Measurements from ENCODE around the gene UGT2A3. TPM values are rescaled to one million over a fixed set of nuclear protein-coding genes. Genes with fewer than 3 reads are reported as not detected.

Gene UGT2A3
- total RNA-seq, 4 donors from 2014 or later = 0.13 to 0.46 (median 0.13) TPM; not detected in 1

DNA sequence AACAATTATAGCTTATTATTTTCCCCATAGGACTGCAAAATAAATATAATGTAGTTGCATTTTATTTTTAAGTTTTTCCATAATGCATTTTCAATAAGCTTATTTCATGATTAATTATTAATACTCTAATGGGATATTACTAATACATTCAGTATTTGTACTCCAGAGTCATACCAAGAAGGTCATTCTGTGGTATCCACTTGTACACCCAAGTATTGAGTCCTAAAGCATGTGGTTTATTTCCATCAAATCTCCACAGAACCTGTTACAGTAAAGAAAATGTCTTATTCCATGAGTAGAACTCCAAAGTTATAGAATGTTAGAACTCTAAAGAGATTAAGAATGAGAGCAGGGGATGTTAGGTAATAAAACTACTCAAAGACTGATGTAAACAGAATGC is 30.6 kb downstream of the UGT2A3 start:
- in situ Hi-C loops (cut with MboI; ENCODE audit: low sequenced_read_pairs in 4 of 4) = no loop called here

GRCh38 chr4:68917016-68917415 is 34.6 kb downstream of the UGT2A3 start:
- H3K27me3 ChIP-seq = no peaks in the 10 kb centered on the region
- no peaks in the 10 kb centered on the region for H3K9me3 ChIP-seq
- no peaks in the 10 kb centered on the region for H3K4me1 ChIP-seq
- in situ Hi-C loops (cut with MboI; ENCODE audit: low sequenced_read_pairs in 4 of 4) = no loop called here
- DNase-seq (no peak), ATAC-seq (no peak)
- H3K36me3 ChIP-seq = no peaks in the 10 kb centered on the region
- no peak overlapping the region for H3K4me3 ChIP-seq
- intact Hi-C loops (cut with DNase I; ENCODE audit: low total_unique reads) = no loop called here
- no peak overlapping the region for H3K27ac ChIP-seq
- TF ChIP-seq POLR2A (IDR thresholded peaks at IDR 0.05) = no peak
- no peak for TF ChIP-seq CTCF (IDR thresholded peaks at IDR 0.05 in 4 of 5, conservative IDR thresholded peaks at IDR 0.05 in 1 of 5)

More for the DNA sequence above, 30.6 kb downstream of the UGT2A3 start:
- DNase-seq (no peak), ATAC-seq (no peak)
- no peak overlapping the region for H3K4me3 ChIP-seq
- no peak overlapping the region for H3K27ac ChIP-seq
- no peaks in the 10 kb centered on the region for H3K27me3 ChIP-seq
- H3K36me3 ChIP-seq = no peaks in the 10 kb centered on the region
- H3K9me3 ChIP-seq = no peaks in the 10 kb centered on the region
- TF ChIP-seq CTCF (IDR thresholded peaks at IDR 0.05 in 4 of 5, conservative IDR thresholded peaks at IDR 0.05 in 1 of 5) = no peak
- TF ChIP-seq POLR2A (IDR thresholded peaks at IDR 0.05) = no peak
- no peaks in the 10 kb centered on the region for H3K4me1 ChIP-seq
- intact Hi-C loops (cut with DNase I; ENCODE audit: low total_unique reads) = no loop called here

GRCh38 chr4:68912807-68913206 is 38.8 kb downstream of the UGT2A3 start:
- Histone ChIP-seq H3K27me3 (no peaks in the 10 kb centered on the region), H3K4me1 (no peaks in the 10 kb centered on the region), H3K4me3 (no peak overlapping the region), H3K36me3 (no peaks in the 10 kb centered on the region), H3K9me3 (no peaks in the 10 kb centered on the region), H3K27ac (no peak overlapping the region)
- DNase-seq = no peak
- no peak for ATAC-seq
- in situ Hi-C loops (cut with MboI; ENCODE audit: low sequenced_read_pairs in 4 of 4) (no loop called here), intact Hi-C loops (cut with DNase I; ENCODE audit: low total_unique reads) (no loop called here)
- TF ChIP-seq POLR2A (IDR thresholded peaks at IDR 0.05) (no peak), CTCF (IDR thresholded peaks at IDR 0.05 in 4 of 5, conservative IDR thresholded peaks at IDR 0.05 in 1 of 5) (no peak)

DNA sequence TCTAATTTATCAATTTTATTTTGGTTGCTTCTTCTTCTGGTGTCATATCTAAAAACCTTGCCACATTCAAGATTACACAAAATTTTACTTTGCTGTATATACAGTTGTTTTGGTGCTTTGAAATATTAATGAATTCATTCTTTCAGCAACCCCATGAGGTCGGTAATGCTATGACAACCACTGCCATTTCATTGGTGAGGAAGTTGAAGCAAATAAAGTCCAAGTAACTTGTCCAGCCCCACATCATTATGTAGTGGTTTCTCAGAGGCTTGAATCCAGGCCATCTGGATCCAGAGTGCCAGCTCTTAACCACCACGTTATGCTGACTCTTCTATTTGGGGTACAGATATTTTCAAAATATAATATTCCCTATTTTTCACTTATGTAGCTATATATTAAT is 42.2 kb downstream of the UGT2A3 start:
- Histone ChIP-seq H3K9me3 (no peaks in the 10 kb centered on the region), H3K36me3 (no peaks in the 10 kb centered on the region), H3K27me3 (no peaks in the 10 kb centered on the region), H3K4me3 (no peak overlapping the region), H3K4me1 (no peaks in the 10 kb centered on the region), H3K27ac (no peak overlapping the region)
- TF ChIP-seq POLR2A (IDR thresholded peaks at IDR 0.05) (no peak), CTCF (IDR thresholded peaks at IDR 0.05 in 4 of 5, conservative IDR thresholded peaks at IDR 0.05 in 1 of 5) (no peak)
- DNase-seq (no peak), ATAC-seq (no peak)
- in situ Hi-C loops (cut with MboI; ENCODE audit: low sequenced_read_pairs in 4 of 4) (no loop called here), intact Hi-C loops (cut with DNase I; ENCODE audit: low total_unique reads) (no loop called here)

Data from gastrocnemius medialis (tissue), 4 donors.